ENCODE results near the gene CTCFL.

The CTCFL gene

GRCh38 chr20:57559658-57560553 lies 35.0 kb upstream of the CTCFL start:
- DNase-seq: no peak

GRCh38 chr20:57559289-57559634 lies 34.3 kb upstream of the CTCFL start:
- no peak for DNase-seq

GRCh38 chr20:57558614-57559288 lies 33.8 kb upstream of the CTCFL start:
- no peak for DNase-seq

GRCh38 chr20:57557926-57558613 lies 33.1 kb upstream of the CTCFL start:
- DNase-seq: no peak

GRCh38 chr20:57556980-57557274 lies 32.0 kb upstream of the CTCFL start:
- no peak for DNase-seq

GRCh38 chr20:57555457-57556184 lies 30.7 kb upstream of the CTCFL start:
- DNase-seq: no peak

GRCh38 chr20:57553376-57554018 lies 28.6 kb upstream of the CTCFL start:
- DNase-seq: no peak

GRCh38 chr20:57552471-57552870 lies 27.5 kb upstream of the CTCFL start:
- no peak for DNase-seq

GRCh38 chr20:57548177-57549058 lies 23.5 kb upstream of the CTCFL start:
- no peak for DNase-seq

- no peak for DNase-seq
Observed at GRCh38 chr20:57546956-57547649, 22.2 kb upstream of the CTCFL start.

- no peak for DNase-seq
Observed at GRCh38 chr20:57545927-57546662, 21.2 kb upstream of the CTCFL start.

GRCh38 chr20:57544838-57545564 lies 20.1 kb upstream of the CTCFL start:
- no peak for DNase-seq

GRCh38 chr20:57543754-57544153 lies 18.8 kb upstream of the CTCFL start:
- no peak for DNase-seq

GRCh38 chr20:57540890-57541580 lies 16.1 kb upstream of the CTCFL start:
- DNase-seq: no peak

GRCh38 chr20:57539889-57540288 lies 14.9 kb upstream of the CTCFL start:
- DNase-seq: no peak

- DNase-seq: no peak
Observed at GRCh38 chr20:57537822-57538221, 12.9 kb upstream of the CTCFL start.

- DNase-seq: no peak
Observed at GRCh38 chr20:57536771-57537724, 12.1 kb upstream of the CTCFL start.
